Liver (tissue), 9 donors: ENCODE results near the gene SP2. TPM values are rescaled to one million over a fixed set of nuclear protein-coding genes. Genes with fewer than 3 reads are reported as not detected.

Source experiments
- DNase-seq: peaks from one replicate; pipeline ENCODE4 v3.0.0-alpha.2; 2017; ENCODE audit warnings: low spot score
- H3K27ac ChIP-seq, 2 donors: one replicate each; pipeline ENCODE4 v1.7.0; 2013; ENCODE audit warnings: inconsistent platforms in 2 of 2, low read length in 2 of 2, control low read depth in 1 of 2, low read depth in 1 of 2, mild to moderate bottlenecking in 1 of 2
- H3K27me3 ChIP-seq, 4 donors: one replicate each; pipeline versions ENCODE4 v1.6.1 to v1.7.0; 2013; ENCODE audit warnings: low read length in 3 of 4, inconsistent platforms in 1 of 4, mild to moderate bottlenecking in 1 of 4, moderate library complexity in 1 of 4; ENCODE audit not compliant: control insufficient read depth in 4 of 4, insufficient read depth in 4 of 4
- H3K36me3 ChIP-seq, 4 donors: one replicate each; pipeline versions ENCODE4 v1.6.1 to v1.7.0; 2013; ENCODE audit warnings: low read length in 3 of 4, mild to moderate bottlenecking in 3 of 4, low read depth in 1 of 4, moderate library complexity in 1 of 4; ENCODE audit not compliant: control insufficient read depth in 4 of 4, insufficient read depth in 3 of 4
- H3K4me1 ChIP-seq, 4 donors: one replicate each; pipeline versions ENCODE4 v1.6.1 to v1.7.0; 2013; ENCODE audit warnings: low read length in 3 of 4, mild to moderate bottlenecking in 3 of 4, moderate library complexity in 1 of 4; ENCODE audit not compliant: control insufficient read depth in 4 of 4, insufficient read depth in 4 of 4
- H3K4me3 ChIP-seq, 3 donors: one replicate each; pipeline versions ENCODE4 v1.6.1 to v1.7.0; 2013; ENCODE audit warnings: low read length in 3 of 3, control low read depth in 1 of 3, low read depth in 1 of 3, mild to moderate bottlenecking in 1 of 3
- H3K9ac ChIP-seq, 2 donors: one replicate each; pipeline ENCODE4 v1.7.0; 2013; ENCODE audit warnings: low read length in 2 of 2, mild to moderate bottlenecking in 2 of 2, moderate library complexity in 2 of 2, control low read depth in 1 of 2, low read depth in 1 of 2
- H3K9me3 ChIP-seq, 4 donors: one replicate each; pipeline versions ENCODE4 v1.6.1 to v1.7.0; 2013; ENCODE audit warnings: low read length in 3 of 4; ENCODE audit not compliant: control insufficient read depth in 4 of 4
- EGR1 ChIP-seq, 2 donors: IDR thresholded peaks; 2 replicates each; pipeline ENCODE4 v1.6.1; 2016 to 2018; ENCODE audit warnings: antibody characterized with exemption in 2 of 2, low read depth in 2 of 2
- FOXA1 ChIP-seq: IDR thresholded peaks from 2 replicates; pipeline ENCODE4 v1.6.1; 2016; ENCODE audit warnings: antibody characterized with exemption
- FOXA2 ChIP-seq: IDR thresholded peaks from 2 replicates; pipeline ENCODE4 v1.6.1; 2016; ENCODE audit warnings: antibody characterized with exemption
- GABPA ChIP-seq, 2 donors: IDR thresholded peaks in 1 of 2; conservative IDR thresholded peaks in 1 of 2; 2 replicates each; pipeline ENCODE4 v1.6.1; 2016; ENCODE audit warnings: antibody characterized with exemption in 2 of 2, mild to moderate bottlenecking in 1 of 2, moderate library complexity in 1 of 2
- HNF4A ChIP-seq, 2 donors: conservative IDR thresholded peaks; 2 replicates each; pipeline ENCODE4 v1.6.1; 2016; ENCODE audit warnings: antibody characterized with exemption in 2 of 2, mild to moderate bottlenecking in 2 of 2
- HNF4G ChIP-seq: IDR thresholded peaks from 2 replicates; pipeline ENCODE4 v1.6.1; 2016; ENCODE audit warnings: antibody characterized with exemption
- JUND ChIP-seq, 2 donors: IDR thresholded peaks; 2 replicates each; pipeline ENCODE4 v1.6.1; 2016; ENCODE audit warnings: antibody characterized with exemption in 2 of 2
- NR2F2 ChIP-seq: IDR thresholded peaks from 2 replicates; pipeline ENCODE4 v1.6.1; 2016; ENCODE audit warnings: antibody characterized with exemption
- RAD21 ChIP-seq, 2 donors: IDR thresholded peaks; 2 replicates each; pipeline ENCODE4 v1.6.1; 2016; ENCODE audit warnings: antibody characterized with exemption in 2 of 2, mild to moderate bottlenecking in 2 of 2
- REST ChIP-seq: IDR thresholded peaks from 2 replicates; pipeline ENCODE4 v1.6.1; 2016; ENCODE audit warnings: antibody characterized with exemption, mild to moderate bottlenecking
- RXRA ChIP-seq, 2 donors: IDR thresholded peaks; 2 replicates each; pipeline ENCODE4 v1.6.1; 2017 to 2018; ENCODE audit warnings: antibody characterized with exemption in 2 of 2, mild to moderate bottlenecking in 1 of 2
- SP1 ChIP-seq: IDR thresholded peaks from 2 replicates; pipeline ENCODE4 v1.6.1; 2018; ENCODE audit warnings: antibody characterized with exemption, mild to moderate bottlenecking
- TAF1 ChIP-seq: conservative IDR thresholded peaks from 2 replicates; pipeline ENCODE4 v1.6.1; 2016; ENCODE audit warnings: antibody characterized with exemption, mild to moderate bottlenecking
- YY1 ChIP-seq: IDR thresholded peaks from 2 replicates; pipeline ENCODE4 v1.6.1; 2016; ENCODE audit warnings: antibody characterized with exemption, mild to moderate bottlenecking
- WGBS: extraction: QIAGEN DNeasy Blood & Tissue Kit; methylation state at CpG from one replicate; pipeline ENCODE4 v1.1.7; 2013; 5-methylcytosine and 5-hydroxymethylcytosine counted together
- polyA plus RNA-seq, 2 donors: library from polyadenylated mRNA; stranded (reverse) in 1 of 2; unstranded in 1 of 2; fragments of 200-250 nt in 1 of 2; fragments of >200 nt in 1 of 2; fragmentation: Nextera tagmentation in 1 of 2; extraction: Ambion mirVana in 1 of 2; gene quantifications; one replicate each; pipeline versions ENCODE4 v1.2.1 to v1.2.3, GENCODE V29; 2013 to 2015
- total RNA-seq, 2 donors: library from RNA; depleted of rRNA; stranded (reverse); fragments of >200 nt; gene quantifications; one replicate each; pipeline ENCODE4 v1.2.3, GENCODE V29; 2014
- TF ChIP-seq, protein P1 (sequence below): IDR thresholded peaks from 2 replicates; pipeline ENCODE4 v1.6.1; 2016; ENCODE audit warnings: antibody characterized with exemption
- TF ChIP-seq, protein P2 (sequence below): IDR thresholded peaks from 2 replicates; pipeline ENCODE4 v1.6.1; 2016; ENCODE audit warnings: antibody characterized with exemption
- TF ChIP-seq, protein P3 (sequence below): fragments of 150-350 bp; IDR thresholded peaks from 2 replicates; pipeline ENCODE4 v1.5.1; 2017; ENCODE audit warnings: improper control_type of control experiment, low read depth, low read length; ENCODE audit not compliant: missing input control
- TF ChIP-seq, protein P4 (sequence below): IDR thresholded peaks from 2 replicates; pipeline ENCODE4 v1.6.1; 2016; ENCODE audit warnings: antibody characterized with exemption
- donor health status: healthy.
- donor health status: healthy.
- donor health status: healthy.
- donor health status: healthy.
- donor health status: healthy.

SP2 gene
- total and polyA plus RNA-seq, 4 donors = 2.2 to 5.7 (median 3.8) TPM

DNA sequence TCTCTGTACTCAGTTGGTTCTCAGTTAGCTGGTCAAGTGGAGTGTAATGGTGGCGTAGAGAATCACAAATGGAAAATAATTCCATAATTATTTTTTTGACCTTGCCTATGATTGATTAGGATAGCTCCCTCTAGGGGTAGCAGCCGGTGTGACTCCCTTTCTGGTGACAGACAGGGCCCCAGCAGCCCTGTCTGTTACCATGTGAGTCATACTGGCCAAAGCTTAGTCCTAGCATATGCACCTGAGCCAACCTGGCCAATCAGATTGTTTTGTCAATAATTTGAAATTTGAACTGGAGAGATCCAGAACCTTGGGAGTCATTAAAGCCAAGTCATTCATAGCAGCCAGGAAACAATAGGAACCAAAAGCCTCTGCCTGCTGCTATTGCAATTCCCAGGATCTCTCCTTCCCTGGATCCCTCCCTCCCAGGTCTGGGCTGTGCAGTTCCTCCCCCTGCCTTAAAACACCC lies 50.9 kb downstream of the SP2 start (continued):
- TF ChIP-seq REST (no peak), NR2F2 (no peak), GABPA (IDR thresholded peaks at IDR 0.05 in 1 of 2, conservative IDR thresholded peaks at IDR 0.05 in 1 of 2) (peak in 1 of 2 donors; percentile 10)
- TF ChIP-seq, protein P1, sequence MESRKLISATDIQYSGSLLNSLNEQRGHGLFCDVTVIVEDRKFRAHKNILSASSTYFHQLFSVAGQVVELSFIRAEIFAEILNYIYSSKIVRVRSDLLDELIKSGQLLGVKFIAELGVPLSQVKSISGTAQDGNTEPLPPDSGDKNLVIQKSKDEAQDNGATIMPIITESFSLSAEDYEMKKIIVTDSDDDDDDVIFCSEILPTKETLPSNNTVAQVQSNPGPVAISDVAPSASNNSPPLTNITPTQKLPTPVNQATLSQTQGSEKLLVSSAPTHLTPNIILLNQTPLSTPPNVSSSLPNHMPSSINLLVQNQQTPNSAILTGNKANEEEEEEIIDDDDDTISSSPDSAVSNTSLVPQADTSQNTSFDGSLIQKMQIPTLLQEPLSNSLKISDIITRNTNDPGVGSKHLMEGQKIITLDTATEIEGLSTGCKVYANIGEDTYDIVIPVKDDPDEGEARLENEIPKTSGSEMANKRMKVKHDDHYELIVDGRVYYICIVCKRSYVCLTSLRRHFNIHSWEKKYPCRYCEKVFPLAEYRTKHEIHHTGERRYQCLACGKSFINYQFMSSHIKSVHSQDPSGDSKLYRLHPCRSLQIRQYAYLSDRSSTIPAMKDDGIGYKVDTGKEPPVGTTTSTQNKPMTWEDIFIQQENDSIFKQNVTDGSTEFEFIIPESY = peak; percentile 22

GRCh38 chr17:47948706-47949196 lies 52.7 kb downstream of the SP2 start:
- Histone ChIP-seq H3K36me3 (peaks cover 0 to 6% (median 4%) of the 10 kb centered on the region in 4 donors), H3K27ac (peak overlapping the region; percentile 92 to 94), H3K4me3 (peak overlapping the region in 2 of 3 donors; percentile 14 to 15)

More at GRCh38 chr17:47948706-47949196, 52.7 kb downstream of the SP2 start:
- DNase-seq = no peak
- Histone ChIP-seq H3K9me3 (no peaks in the 10 kb centered on the region), H3K27me3 (no peaks in the 10 kb centered on the region), H3K4me1 (peaks cover 21 to 77% (median 68%) of the 10 kb centered on the region in 4 donors), H3K9ac (peak overlapping the region; percentile 22 to 68)
- 16% methylated on average over 5 of the region's 5 CpGs for WGBS
- TF ChIP-seq, protein P1 = peak; percentile 38
- TF ChIP-seq JUND (IDR thresholded peaks at IDR 0.05) (peak; percentile 20 to 84), SP1 (peak; percentile 79), REST (peak; percentile 53), FOXA1 (no peak), HNF4A (conservative IDR thresholded peaks at IDR 0.05) (peak; percentile 69 to 85), EGR1 (IDR thresholded peaks at IDR 0.05; ENCODE audit: low read depth in 2 of 2) (no peak), GABPA (IDR thresholded peaks at IDR 0.05 in 1 of 2, conservative IDR thresholded peaks at IDR 0.05 in 1 of 2) (peak in 1 of 2 donors; percentile 22), TAF1 (peak; percentile 27), YY1 (peak; percentile 29), HNF4G (no peak), RXRA (IDR thresholded peaks at IDR 0.05) (peak; percentile 93 to 95), NR2F2 (no peak), RAD21 (IDR thresholded peaks at IDR 0.05) (peak in 1 of 2 donors; percentile 26), FOXA2 (no peak)
- TF ChIP-seq, protein P2, sequence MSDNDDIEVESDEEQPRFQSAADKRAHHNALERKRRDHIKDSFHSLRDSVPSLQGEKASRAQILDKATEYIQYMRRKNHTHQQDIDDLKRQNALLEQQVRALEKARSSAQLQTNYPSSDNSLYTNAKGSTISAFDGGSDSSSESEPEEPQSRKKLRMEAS = peak; percentile 85
- TF ChIP-seq, protein P3, sequence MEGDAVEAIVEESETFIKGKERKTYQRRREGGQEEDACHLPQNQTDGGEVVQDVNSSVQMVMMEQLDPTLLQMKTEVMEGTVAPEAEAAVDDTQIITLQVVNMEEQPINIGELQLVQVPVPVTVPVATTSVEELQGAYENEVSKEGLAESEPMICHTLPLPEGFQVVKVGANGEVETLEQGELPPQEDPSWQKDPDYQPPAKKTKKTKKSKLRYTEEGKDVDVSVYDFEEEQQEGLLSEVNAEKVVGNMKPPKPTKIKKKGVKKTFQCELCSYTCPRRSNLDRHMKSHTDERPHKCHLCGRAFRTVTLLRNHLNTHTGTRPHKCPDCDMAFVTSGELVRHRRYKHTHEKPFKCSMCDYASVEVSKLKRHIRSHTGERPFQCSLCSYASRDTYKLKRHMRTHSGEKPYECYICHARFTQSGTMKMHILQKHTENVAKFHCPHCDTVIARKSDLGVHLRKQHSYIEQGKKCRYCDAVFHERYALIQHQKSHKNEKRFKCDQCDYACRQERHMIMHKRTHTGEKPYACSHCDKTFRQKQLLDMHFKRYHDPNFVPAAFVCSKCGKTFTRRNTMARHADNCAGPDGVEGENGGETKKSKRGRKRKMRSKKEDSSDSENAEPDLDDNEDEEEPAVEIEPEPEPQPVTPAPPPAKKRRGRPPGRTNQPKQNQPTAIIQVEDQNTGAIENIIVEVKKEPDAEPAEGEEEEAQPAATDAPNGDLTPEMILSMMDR = no peak
- TF ChIP-seq, protein P4, sequence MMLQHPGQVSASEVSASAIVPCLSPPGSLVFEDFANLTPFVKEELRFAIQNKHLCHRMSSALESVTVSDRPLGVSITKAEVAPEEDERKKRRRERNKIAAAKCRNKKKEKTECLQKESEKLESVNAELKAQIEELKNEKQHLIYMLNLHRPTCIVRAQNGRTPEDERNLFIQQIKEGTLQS = peak; percentile 60
